Gastroesophageal sphincter (tissue), 3 donors: ENCODE measurements around the gene BCO2.

ENCODE experiments used
- POLR2A ChIP-seq, 2 donors: fragments of 450-650 bp; IDR thresholded peaks; one replicate each; pipeline ENCODE4 v1.6.1; 2017; ENCODE audit warnings: antibody characterized with exemption in 2 of 2, mild to moderate bottlenecking in 2 of 2, moderate library complexity in 1 of 2
- POLR2AphosphoS5 ChIP-seq: sonication (generic); formaldehyde crosslinking; IDR thresholded peaks from one replicate; pipeline ENCODE4 v1.6.1; 2017; ENCODE audit warnings: antibody characterized with exemption
- TF ChIP-seq, protein P1 (sequence below), 4 experiments: fragments of 200-600 bp in 2 of 4; fragments of 450-650 bp in 2 of 4; sonication (generic) in 1 of 4; IDR thresholded peaks; one replicate each; pipeline ENCODE4 v1.5.1; 2017 to 2019; ENCODE audit warnings: antibody characterized with exemption in 4 of 4, mild to moderate bottlenecking in 2 of 4, moderate library complexity in 2 of 4

DNA sequence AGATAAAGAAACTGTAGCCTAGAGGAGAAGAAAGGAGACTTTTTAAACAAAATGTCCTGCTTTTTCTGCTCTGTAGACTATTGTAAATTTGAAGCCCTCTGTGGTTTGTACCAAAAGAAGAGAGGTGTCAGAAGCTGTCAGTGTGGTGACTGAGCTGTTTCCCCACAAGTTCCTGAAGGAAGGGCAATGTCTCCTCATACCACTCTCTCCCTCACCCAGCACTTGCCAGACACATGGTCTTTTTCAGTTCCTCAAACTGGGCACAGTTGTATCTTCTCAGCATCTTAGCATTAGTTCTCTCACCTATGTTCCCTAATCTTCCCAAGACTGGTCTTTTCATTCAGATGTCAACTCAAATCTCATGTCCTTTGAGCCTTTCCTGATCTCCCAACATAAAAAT lies 4.3 kb downstream of the BCO2 start:
- TF ChIP-seq, protein P1, sequence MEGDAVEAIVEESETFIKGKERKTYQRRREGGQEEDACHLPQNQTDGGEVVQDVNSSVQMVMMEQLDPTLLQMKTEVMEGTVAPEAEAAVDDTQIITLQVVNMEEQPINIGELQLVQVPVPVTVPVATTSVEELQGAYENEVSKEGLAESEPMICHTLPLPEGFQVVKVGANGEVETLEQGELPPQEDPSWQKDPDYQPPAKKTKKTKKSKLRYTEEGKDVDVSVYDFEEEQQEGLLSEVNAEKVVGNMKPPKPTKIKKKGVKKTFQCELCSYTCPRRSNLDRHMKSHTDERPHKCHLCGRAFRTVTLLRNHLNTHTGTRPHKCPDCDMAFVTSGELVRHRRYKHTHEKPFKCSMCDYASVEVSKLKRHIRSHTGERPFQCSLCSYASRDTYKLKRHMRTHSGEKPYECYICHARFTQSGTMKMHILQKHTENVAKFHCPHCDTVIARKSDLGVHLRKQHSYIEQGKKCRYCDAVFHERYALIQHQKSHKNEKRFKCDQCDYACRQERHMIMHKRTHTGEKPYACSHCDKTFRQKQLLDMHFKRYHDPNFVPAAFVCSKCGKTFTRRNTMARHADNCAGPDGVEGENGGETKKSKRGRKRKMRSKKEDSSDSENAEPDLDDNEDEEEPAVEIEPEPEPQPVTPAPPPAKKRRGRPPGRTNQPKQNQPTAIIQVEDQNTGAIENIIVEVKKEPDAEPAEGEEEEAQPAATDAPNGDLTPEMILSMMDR (IDR thresholded peaks at IDR 0.05), result no peak
- TF ChIP-seq POLR2AphosphoS5 (no peak), POLR2A (IDR thresholded peaks at IDR 0.05) (no peak)
